COR-L47 (cell line): ENCODE results near the gene LIMCH1.
"Not testable (repeated sequence)": the region's sequence is repeated elsewhere in the genome, so short reads cannot be mapped to it uniquely, and the experiment has no call there.

Experiments
- DNase-seq: peaks from one replicate; lab custom pipeline; 2025; lab: John Stamatoyannopoulos, UW

Gene LIMCH1

GRCh38 chr4:41538017-41538733 lies at the start of gene LIMCH1:
LIMCH1 (plus strand) TSS chr4:41538157; CDS start chr4:41605996, 67,839 bp downstream.
- DNase-seq: no peak

GRCh38 chr4:41491081-41491576 lies 46.8 kb upstream of the LIMCH1 start:
- DNase-seq: not testable (repeated sequence)

- no peak for DNase-seq
These were observed 41.0 kb upstream of the LIMCH1 start for GRCh38 chr4:41496977-41497376.

GRCh38 chr4:41498177-41498576 lies 39.8 kb upstream of the LIMCH1 start:
- no peak for DNase-seq

GRCh38 chr4:41504167-41504818 lies 33.7 kb upstream of the LIMCH1 start:
- DNase-seq: peak; percentile 16

- peak; percentile 64 for DNase-seq
These were observed 32.7 kb upstream of the LIMCH1 start for GRCh38 chr4:41505161-41505661.

GRCh38 chr4:41506130-41506529 lies 31.8 kb upstream of the LIMCH1 start:
- DNase-seq: no peak

- no peak for DNase-seq
These were observed 30.5 kb upstream of the LIMCH1 start for GRCh38 chr4:41507291-41507947.

GRCh38 chr4:41509451-41509866 lies 28.5 kb upstream of the LIMCH1 start:
- peak; percentile 40 for DNase-seq

- no peak for DNase-seq
These were observed 27.8 kb upstream of the LIMCH1 start for GRCh38 chr4:41510179-41510578.

GRCh38 chr4:41512136-41512535 lies 25.8 kb upstream of the LIMCH1 start:
- DNase-seq: no peak

GRCh38 chr4:41512596-41512995 lies 25.4 kb upstream of the LIMCH1 start:
- DNase-seq: no peak

- DNase-seq: no peak
These were observed 23.8 kb upstream of the LIMCH1 start for GRCh38 chr4:41514169-41514568.

GRCh38 chr4:41514766-41515481 lies 23.0 kb upstream of the LIMCH1 start:
- DNase-seq: no peak

GRCh38 chr4:41517121-41517520 lies 20.8 kb upstream of the LIMCH1 start:
- DNase-seq: no peak

- DNase-seq: no peak
These were observed 20.2 kb upstream of the LIMCH1 start for GRCh38 chr4:41517747-41518146.

GRCh38 chr4:41524425-41524824 lies 13.5 kb upstream of the LIMCH1 start:
- DNase-seq: no peak

GRCh38 chr4:41525129-41525528 lies 12.8 kb upstream of the LIMCH1 start:
- no peak for DNase-seq

- DNase-seq: no peak
These were observed 11.3 kb upstream of the LIMCH1 start for GRCh38 chr4:41526628-41527027.

GRCh38 chr4:41528512-41529205 lies 9.3 kb upstream of the LIMCH1 start:
- no peak for DNase-seq

- no peak for DNase-seq
These were observed 7.2 kb upstream of the LIMCH1 start for GRCh38 chr4:41530741-41531140.
